ENCODE data around the gene LPP.

LPP gene

DNA sequence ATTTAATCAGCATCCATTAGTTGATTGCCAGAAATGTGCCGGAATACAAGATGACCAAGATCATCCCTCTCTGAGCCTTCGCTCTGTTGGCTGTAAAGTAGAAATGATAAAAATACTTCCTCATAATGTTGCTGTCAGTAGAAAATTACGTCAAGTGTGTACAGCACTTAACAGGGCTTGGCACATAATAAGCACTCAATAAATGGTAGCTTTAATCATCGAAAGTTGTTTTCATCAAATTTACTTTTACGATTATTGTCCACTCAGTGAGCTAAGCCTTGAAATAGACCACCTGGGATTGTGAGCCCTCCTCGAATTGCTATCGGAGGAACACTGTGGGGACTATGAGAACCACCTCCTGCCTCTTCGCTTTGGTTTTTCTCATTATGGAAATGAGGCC lies 716.5 kb downstream of the LPP start:
- in situ Hi-C loops (cut with HindIII; ENCODE audit: low pct_unique_long_range_greater_than_20kb, low sequenced_read_pairs) = no loop called here
- no peak for DNase-seq (ENCODE audit: low read depth in 1 of 2, low spot score in 1 of 2)
- no peak for TF ChIP-seq JUND (IDR thresholded peaks at IDR 0.05; ENCODE audit: low read depth)

DNA sequence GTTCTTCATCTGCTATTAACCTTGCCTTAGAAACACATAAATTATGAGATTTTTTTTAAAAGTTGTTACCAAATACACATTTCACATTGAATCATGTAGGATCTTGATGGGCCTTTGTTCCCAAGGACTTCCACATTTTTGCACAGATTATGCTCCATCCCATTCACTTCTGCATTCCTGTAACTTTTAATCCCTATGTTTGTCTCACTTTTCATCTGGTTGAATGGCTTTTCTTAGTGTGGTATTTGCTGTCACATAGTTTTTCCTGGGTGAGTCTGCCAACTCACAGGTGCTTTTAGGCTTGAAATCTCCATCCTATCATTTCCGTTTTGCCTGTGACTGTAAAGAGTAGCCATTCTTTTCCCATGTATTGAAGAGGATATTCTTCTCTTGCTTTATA lies 720.6 kb downstream of the LPP start:
- in situ Hi-C loops (cut with HindIII; ENCODE audit: low pct_unique_long_range_greater_than_20kb, low sequenced_read_pairs) = no loop called here
- no peak for TF ChIP-seq JUND (IDR thresholded peaks at IDR 0.05; ENCODE audit: low read depth)
- no peak for DNase-seq (ENCODE audit: low read depth in 1 of 2, low spot score in 1 of 2)

DNA sequence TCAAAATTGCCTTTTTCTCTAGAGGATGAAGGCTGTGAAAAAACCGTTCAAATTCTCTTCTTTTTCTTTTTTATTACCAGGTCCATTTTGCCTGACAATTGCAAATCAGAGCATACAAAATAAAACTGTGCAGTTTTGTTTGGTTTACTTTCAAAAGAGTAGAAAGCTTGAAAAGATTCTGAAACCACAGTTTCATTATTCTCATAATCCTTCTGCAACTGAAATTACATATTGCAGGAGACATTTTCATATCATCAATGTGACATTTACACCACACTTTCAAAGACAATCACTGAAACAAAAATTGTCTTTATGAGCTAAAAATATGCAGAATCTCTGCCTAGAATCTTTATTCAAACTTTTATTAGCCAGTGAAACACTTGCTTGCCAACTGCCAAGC lies 721.5 kb downstream of the LPP start:
- no peak for DNase-seq (ENCODE audit: low read depth in 1 of 2, low spot score in 1 of 2)
- in situ Hi-C loops (cut with HindIII; ENCODE audit: low pct_unique_long_range_greater_than_20kb, low sequenced_read_pairs) = no loop called here
- TF ChIP-seq JUND (IDR thresholded peaks at IDR 0.05; ENCODE audit: low read depth) = no peak

DNA sequence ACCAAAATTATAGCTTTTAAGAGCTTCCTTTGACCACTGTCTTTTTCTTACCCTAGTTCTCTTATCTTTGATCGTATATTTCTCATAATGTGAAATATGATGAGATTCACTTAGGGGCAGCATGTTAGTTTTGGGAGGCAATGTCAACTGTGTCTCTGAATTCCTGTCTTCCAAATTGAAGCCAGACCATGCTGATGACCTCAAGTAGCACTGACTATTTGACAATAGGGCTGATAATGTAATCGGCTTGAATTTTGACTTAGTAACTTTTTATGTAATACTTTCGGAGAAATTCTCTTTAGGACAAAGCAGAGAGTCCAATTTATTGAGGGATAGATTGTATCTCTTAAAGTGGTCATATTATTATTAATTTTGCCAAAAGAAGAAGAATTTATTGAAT lies 722.4 kb downstream of the LPP start:
- in situ Hi-C loops (cut with HindIII; ENCODE audit: low pct_unique_long_range_greater_than_20kb, low sequenced_read_pairs) = no loop called here
- no peak for DNase-seq (ENCODE audit: low read depth in 1 of 2, low spot score in 1 of 2)
- TF ChIP-seq JUND (IDR thresholded peaks at IDR 0.05; ENCODE audit: low read depth) = no peak

DNA sequence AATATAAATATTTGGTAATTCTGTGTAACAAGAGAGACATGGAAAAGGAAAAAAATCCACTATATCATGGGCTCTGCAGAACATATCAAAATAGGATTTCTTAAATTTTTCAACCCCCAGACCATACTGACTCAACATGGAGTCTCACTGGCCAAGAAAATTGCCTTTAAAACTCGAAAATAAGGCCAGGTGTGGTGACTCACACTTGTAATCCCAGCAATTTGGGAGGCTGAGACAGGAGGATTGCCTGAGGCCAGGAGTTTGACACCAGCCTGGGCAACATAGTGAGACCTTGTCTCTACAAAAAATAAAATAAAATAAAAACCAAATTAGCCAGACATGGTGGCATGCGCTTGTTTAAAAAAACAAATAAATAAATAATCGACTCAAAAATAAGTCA lies 723.4 kb downstream of the LPP start:
- in situ Hi-C loops (cut with HindIII; ENCODE audit: low pct_unique_long_range_greater_than_20kb, low sequenced_read_pairs) = no loop called here
- no peak for TF ChIP-seq JUND (IDR thresholded peaks at IDR 0.05; ENCODE audit: low read depth)
- no peak for DNase-seq (ENCODE audit: low read depth in 1 of 2, low spot score in 1 of 2)

DNA sequence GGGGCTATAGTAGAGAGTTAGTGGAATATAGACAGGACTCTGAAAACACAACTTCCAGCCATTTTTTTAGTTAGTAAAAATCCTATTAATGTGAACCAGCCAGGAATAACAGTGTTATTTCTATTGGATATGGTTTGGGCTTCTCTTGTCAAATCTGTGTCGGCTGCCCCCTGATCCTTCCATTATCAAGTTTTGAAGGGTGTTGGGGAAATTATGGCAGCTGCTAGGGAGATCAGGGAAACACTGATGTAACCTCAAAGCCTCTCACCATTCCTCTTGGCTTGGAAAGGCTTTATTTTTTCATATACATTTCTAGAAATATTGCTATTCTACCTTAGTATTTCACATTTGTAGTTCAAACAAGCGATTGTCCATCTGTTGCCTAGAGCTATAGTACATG lies 724.1 kb downstream of the LPP start:
- DNase-seq (ENCODE audit: low read depth in 1 of 2, low spot score in 1 of 2) = no peak
- no peak for TF ChIP-seq JUND (IDR thresholded peaks at IDR 0.05; ENCODE audit: low read depth)
- in situ Hi-C loops (cut with HindIII; ENCODE audit: low pct_unique_long_range_greater_than_20kb, low sequenced_read_pairs) = no loop called here

DNA sequence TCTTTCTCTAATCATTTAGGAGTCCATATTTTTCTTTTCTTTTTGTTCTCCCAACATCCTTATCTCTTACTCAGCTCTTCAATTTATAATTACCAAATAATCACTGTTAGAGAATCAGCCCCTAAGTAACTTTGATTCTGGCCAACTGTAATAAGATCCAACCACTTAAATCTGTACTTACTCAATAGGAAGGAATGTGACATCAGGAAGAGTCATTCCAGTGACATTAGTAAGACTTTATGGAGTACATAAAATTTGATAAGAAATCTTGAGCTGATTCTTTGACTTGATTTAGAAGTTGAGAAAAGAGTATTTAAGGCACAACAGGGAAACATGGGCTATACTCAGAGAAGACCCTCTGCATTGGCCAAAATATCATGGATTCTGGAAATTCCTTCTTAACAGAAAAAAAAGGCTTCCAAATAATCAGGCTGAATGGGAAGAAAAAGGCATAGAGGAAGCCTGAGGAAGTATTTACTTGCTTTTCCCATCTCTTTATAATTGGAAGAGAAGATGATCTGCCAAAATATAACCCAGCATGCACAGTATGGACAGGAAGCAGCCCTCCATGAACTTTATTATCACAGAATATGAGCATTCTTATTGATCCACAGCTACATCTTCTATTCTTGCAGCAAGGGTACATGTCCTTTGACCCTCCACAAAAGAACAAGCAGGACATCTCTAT lies 728.1 kb downstream of the LPP start:
- TF ChIP-seq JUND (IDR thresholded peaks at IDR 0.05; ENCODE audit: low read depth) = no peak
- DNase-seq (ENCODE audit: low read depth in 1 of 2, low spot score in 1 of 2) = no peak
- in situ Hi-C loops (cut with HindIII; ENCODE audit: low pct_unique_long_range_greater_than_20kb, low sequenced_read_pairs) = no loop called here

DNA sequence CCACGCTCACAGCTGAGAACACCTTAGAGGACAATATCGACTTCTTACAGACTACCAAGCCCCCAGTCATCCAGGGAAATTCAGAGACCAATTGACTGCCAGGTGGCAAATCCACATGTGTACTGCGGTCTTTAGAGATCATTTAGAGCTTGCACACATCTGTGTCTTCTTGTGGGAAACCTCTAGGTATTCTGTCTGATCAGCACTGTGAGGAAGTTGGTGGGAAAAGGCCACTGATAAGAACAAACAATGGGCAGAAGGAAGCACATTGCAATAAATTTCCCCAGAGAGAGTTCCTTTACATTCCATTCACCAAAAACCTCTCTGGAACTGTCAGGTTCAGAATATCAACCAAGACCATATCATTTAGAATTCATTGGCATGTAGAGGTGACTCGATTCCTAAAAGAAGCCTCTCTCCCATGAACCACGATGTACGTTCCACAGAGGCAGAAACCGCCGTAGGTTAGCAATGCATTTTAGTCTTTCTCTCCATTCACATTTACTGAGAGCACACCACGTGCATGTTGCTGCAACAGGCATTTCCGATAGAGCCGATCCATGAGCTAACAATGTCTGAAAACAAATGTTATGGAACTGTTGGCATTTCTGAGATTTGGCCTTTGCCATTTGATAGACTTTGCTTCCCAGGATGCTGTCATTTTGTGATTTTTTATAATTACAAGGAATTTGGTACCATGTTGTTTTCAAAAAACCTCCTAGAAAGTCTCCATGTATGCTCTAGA lies 730.5 kb downstream of the LPP start:
- no peak for DNase-seq (ENCODE audit: low read depth in 1 of 2, low spot score in 1 of 2)
- in situ Hi-C loops (cut with HindIII; ENCODE audit: low pct_unique_long_range_greater_than_20kb, low sequenced_read_pairs) = no loop called here
- TF ChIP-seq JUND (IDR thresholded peaks at IDR 0.05; ENCODE audit: low read depth) = no peak

DNA sequence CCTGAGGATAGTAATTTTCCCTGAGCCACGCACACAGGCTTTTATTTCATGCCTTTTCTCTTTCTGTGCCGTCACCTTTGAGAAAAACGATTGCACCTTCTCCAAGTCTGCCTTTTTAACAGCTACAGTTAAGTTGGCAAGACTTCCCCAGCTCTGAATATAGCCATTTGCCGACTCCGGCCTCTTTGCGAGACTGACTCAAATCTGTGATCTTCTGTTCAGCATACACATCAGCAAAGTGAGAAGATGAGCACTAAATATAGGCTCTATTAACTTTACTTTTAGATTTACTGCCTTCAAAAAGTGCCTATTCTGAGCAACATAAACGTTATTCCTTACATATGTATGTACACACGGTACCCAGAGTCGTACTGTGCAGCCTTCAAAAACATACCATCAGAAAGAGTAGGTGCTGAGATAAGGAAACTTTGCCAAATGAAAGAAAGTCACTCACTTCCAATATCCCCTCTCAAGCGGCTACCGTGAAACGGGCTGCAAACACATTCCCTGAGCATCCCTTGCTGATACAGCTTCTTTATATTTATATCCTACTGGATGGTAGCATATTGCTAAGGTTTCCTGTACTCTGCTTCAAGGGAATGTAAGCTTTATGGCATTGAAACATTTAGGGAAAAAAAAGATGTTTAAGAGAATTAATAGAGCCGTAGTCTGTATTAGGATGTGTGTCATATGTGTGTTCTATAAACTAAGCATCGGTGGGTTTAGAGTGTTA lies 734.5 kb downstream of the LPP start:
- in situ Hi-C loops (cut with HindIII; ENCODE audit: low pct_unique_long_range_greater_than_20kb, low sequenced_read_pairs) = no loop called here
- DNase-seq (ENCODE audit: low read depth in 1 of 2, low spot score in 1 of 2) = no peak
- no peak for TF ChIP-seq JUND (IDR thresholded peaks at IDR 0.05; ENCODE audit: low read depth)

DNA sequence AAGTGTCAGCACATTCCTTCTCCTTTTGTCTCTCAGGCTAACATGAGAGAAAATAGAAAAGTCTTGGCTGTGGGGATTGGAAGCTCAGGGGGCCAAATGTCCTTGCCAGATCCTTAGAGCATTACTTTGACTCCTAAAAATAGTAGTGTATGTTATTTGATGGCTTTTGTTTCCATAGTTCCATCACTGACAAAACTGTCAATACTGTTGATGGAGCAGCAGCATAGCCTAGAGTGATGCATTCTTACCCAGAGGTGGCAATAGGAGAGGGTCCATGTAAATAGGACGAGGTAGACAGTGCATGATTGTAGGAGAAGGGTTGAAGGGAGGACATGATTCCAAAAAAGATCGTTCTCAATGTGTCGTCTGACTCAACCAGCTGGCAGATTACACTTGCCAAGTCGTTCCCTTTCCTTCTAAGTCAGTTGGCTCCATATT lies 735.1 kb downstream of the LPP start:
- in situ Hi-C loops (cut with HindIII; ENCODE audit: low pct_unique_long_range_greater_than_20kb, low sequenced_read_pairs) = no loop called here
- TF ChIP-seq JUND (IDR thresholded peaks at IDR 0.05; ENCODE audit: low read depth) = no peak
- DNase-seq (ENCODE audit: low read depth in 1 of 2, low spot score in 1 of 2) = no peak

DNA sequence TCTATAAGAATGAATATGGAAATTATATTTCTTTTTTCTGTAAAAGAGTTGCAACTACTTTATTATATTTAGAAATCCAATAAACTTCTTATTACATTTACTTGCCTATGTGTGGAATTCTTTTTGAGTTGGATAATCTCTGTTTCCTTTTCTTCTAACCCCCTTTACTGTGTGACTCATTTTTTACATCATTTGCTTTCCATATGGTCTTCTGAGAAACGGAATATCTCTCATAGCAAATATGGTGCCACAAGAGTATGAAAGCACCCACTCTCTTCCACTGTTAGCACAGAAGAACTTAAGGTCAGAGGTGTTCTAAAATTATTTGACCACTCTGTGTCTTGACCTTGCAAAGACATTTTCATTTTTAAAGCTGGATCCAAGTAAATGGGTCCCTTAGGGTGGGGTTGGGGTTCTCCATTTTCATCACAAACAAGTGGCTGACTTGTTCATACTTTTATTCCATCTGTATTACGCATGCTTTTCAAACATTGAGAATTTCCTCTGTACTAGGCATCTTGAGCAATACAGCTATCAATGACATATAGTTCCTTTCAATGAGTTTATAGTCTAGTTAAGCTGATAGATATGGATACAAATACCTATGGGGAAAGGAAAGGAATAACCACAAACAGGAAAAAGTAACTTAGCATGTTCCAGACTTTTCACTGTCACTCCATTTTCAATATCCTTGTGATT lies 736.8 kb downstream of the LPP start:
- TF ChIP-seq JUND (IDR thresholded peaks at IDR 0.05; ENCODE audit: low read depth) = no peak
- DNase-seq (ENCODE audit: low read depth in 1 of 2, low spot score in 1 of 2) = no peak
- in situ Hi-C loops (cut with HindIII; ENCODE audit: low pct_unique_long_range_greater_than_20kb, low sequenced_read_pairs) = no loop called here

DNA sequence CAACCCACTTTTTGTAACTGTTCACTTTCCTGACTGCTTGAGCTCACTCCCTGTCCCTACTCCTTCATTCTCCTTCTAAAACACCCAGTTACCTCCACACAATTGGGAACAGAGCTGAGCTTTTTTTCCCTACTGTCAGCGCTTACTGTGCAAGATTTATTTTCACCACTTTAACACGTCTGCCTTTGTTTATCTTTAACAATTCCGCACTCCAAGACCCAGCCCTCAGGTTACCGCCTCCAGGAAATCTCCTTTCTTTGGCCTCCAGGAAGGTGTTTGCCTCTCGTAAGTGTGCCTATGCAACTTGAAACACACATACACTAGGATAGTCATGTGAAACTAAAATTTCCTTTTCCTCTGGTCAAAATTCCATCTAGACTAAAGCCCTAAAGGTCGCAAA lies 745.9 kb downstream of the LPP start:
- in situ Hi-C loops (cut with HindIII; ENCODE audit: low pct_unique_long_range_greater_than_20kb, low sequenced_read_pairs) = no loop called here
- no peak for TF ChIP-seq JUND (IDR thresholded peaks at IDR 0.05; ENCODE audit: low read depth)
- DNase-seq (ENCODE audit: low read depth in 1 of 2, low spot score in 1 of 2) = no peak
